Limb (tissue), 2 donors: Measurements from ENCODE around the gene CYP2J2.
"Not testable (repeated sequence)": the region's sequence is repeated elsewhere in the genome, so short reads cannot be mapped to it uniquely, and the experiment has no call there.

Experiments used
- DNase-seq, 2 donors: peaks; one replicate each; pipeline ENCODE4 v3.0.0-alpha.2; 2016; ENCODE audit errors: extremely low spot score in 2 of 2

Gene CYP2J2

DNA sequence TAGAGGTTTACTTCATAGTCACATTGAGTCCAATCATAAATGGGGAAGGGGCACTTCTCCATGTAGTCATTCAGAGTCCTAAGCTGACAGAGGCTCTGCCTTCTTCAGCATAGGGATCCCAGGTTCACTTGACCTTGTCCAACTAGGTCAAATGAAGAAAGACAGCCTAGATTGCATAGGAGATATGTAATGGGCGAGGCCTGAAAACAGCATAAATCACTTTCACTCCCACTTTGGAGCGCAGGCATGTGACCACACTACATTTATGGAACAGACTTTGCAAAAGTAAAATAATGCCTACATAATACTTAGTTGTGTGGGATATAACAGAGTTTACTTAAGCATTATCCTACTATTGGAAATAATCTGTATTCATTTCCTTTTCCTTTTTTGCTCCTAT is 60.1 kb downstream of the CYP2J2 start:
- no peak for DNase-seq

DNA sequence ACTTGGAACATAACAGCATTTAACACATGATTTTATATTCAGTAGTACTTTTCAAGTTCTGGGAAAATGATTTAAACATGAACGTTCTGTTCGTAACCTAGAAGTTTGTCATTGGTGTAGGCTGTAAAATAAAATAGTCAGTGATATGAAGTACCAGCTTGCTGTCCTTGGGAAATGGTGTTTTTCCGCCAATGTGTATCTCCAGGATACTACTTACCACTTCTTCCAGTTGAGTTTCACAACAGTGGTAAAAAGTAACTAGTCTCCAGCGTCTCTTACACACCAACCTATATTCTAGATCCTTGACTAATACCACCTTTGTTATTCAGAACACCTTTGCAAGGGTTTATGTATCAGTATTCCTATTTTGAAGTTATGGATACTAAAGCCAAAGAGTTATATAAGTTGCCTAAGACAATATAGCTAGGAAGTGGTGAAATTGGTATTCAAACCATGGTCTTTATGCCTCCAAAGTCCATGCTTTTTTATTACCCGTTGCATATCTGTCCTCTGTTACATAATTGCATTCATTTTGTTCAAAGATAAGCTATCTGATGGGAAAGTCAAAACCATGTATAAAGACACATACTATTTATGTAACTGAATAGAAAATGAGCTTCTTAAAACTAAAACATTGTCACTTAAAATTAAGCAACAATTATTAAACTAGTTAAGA is 68.8 kb downstream of the CYP2J2 start:
- DNase-seq, result no peak

DNA sequence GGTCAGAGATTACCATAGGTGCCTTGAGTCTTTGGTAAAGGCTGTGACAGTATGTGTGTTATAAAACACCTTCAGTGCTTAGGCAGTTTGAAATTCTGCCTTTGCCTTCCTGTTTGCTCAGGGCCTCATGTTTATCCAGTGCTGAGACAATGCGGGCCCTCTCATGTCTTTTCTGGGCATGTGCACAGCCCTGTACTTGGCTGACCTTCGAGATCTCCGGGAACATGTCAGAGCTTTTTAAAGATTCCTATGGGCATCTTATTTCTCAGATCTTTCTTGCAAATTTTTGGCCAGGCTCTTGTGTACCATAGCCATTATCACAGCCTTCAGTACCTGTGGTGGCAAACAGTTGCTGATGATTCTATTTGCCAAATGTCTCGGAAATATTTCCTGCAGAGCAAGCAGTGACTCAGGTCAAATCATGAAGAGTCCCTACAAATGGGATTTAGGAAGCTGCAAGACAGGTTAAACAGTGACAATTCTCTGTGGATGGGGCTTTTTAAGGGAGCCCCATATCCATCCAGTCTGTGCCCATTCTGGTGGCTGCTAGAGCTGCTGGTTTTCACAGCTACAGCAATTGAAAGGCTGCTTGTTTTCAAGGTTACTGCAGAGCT is 69.7 kb downstream of the CYP2J2 start:
- no peak for DNase-seq

- DNase-seq, result not testable (repeated sequence)
Observed at GRCh38 chr1:59855297-59855696, 71.3 kb downstream of the CYP2J2 start.

DNA sequence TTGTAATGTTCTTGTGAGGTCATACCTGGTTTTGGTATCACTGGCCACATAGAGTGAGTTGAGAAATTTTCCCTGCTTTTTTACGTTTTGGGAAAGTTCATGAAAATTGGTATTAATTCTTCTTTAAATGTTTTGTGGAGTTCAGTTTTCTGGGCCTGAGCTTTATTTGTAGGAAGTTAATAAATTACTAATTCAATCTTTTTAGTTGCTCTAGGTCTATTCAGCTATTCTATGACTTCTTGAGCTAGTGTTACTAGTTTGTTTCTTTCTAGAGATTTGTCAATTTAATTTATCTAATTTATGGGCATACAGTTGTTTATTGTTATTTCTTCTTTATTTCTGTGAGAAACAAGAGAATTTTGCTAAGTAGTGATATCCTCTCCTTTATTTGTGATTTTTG is 74.5 kb downstream of the CYP2J2 start:
- no peak for DNase-seq

GRCh38 chr1:59846895-59847282 is 79.7 kb downstream of the CYP2J2 start:
- no peak for DNase-seq

DNA sequence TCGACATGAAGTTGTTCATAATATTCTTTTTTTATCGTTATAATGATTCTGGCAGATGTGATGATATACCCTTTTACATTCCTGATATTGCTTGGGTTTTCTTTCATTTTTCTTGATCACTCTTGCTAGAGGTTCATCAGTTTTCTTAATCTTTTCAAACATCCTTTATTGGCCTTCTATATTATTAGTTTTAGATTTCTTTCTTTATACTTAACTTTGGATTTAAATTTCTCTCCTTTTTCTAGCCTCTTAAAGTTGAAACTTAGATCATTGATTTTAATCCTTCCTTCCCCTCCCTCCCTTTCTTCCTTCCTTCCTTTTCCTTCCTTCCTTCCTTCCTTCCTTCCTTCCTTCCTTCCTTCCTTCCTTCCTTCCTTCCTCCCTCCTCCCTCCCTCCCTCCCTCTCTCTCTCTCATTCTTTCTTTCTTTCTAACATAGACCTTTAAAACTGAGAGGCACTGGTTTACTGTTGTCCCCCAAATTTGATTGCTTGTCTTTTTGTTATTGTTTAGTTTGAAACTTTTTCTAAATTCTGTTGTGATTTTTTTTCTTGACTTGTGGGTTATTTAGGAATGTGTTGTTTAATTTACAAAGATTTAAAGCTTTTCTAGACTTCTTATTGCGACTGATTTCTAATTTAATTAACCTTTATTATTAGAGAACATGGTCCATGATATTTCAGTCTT is 80.2 kb downstream of the CYP2J2 start:
- DNase-seq, result no peak

- peak in 1 of 2 donors; percentile 2 for DNase-seq
Observed at GRCh38 chr1:59845091-59845490, 81.5 kb downstream of the CYP2J2 start.
